Activated naive CD8-positive, alpha-beta T cell treated with anti-CD3 and anti-CD28 coated beads for 36 hours (primary cell): ENCODE measurements around the gene BTBD2. TPM values are rescaled to one million over a fixed set of nuclear protein-coding genes. Genes with fewer than 3 reads are reported as not detected.

ENCODE experiments used
- DNase-seq: peaks from one replicate; pipeline ENCODE4 v3.0.0; 2021
- H3K27ac Mint-ChIP-seq: one replicate; pipeline ENCODE4 v1.8.0; 2022; ENCODE audit warnings: mild to moderate bottlenecking, moderate library complexity, mixed read lengths
- H3K27me3 Mint-ChIP-seq: one replicate; pipeline ENCODE4 v1.8.0; 2022; ENCODE audit warnings: mild to moderate bottlenecking, mixed read lengths
- H3K36me3 Mint-ChIP-seq: one replicate; pipeline ENCODE4 v1.8.0; 2021; ENCODE audit warnings: mild to moderate bottlenecking, mixed read lengths
- H3K4me1 Mint-ChIP-seq: one replicate; pipeline ENCODE4 v1.8.0; 2021; ENCODE audit warnings: mixed read lengths
- H3K4me3 Mint-ChIP-seq: one replicate; pipeline ENCODE4 v1.8.0; 2022; ENCODE audit warnings: mild to moderate bottlenecking, moderate library complexity, mixed read lengths
- H3K9me3 Mint-ChIP-seq: one replicate; pipeline ENCODE4 v1.8.0; 2022; ENCODE audit warnings: mixed read lengths
- total RNA-seq, 2 experiments: library from RNA; stranded (reverse); gene quantifications; one replicate each; pipeline ENCODE4 v1.2.3, GENCODE V29; 2021

The BTBD2 gene
- total RNA-seq, 2 experiments from 2014 or later: 22.1 to 26.2 TPM

GRCh38 chr19:2046046-2046907, 30.8 kb upstream of the BTBD2 start:
- no peak for DNase-seq

GRCh38 chr19:2045501-2046045, 30.1 kb upstream of the BTBD2 start:
- DNase-seq: no peak

More at GRCh38 chr19:2046046-2046907, 30.8 kb upstream of the BTBD2 start:
- no peak overlapping the region for H3K4me3 Mint-ChIP-seq
- no peak overlapping the region for H3K27ac Mint-ChIP-seq
- H3K4me1 Mint-ChIP-seq: peaks cover 34% of the 10 kb centered on the region
- H3K9me3 Mint-ChIP-seq: no peaks in the 10 kb centered on the region
- no peaks in the 10 kb centered on the region for H3K27me3 Mint-ChIP-seq
- peaks cover 15% of the 10 kb centered on the region for H3K36me3 Mint-ChIP-seq

GRCh38 chr19:2044709-2045500, 29.4 kb upstream of the BTBD2 start:
- Mint-ChIP-seq H3K27ac (peak overlapping the region; percentile 66), H3K4me1 (peaks cover 36% of the 10 kb centered on the region), H3K4me3 (no peak overlapping the region), H3K27me3 (no peaks in the 10 kb centered on the region), H3K36me3 (peaks cover 17% of the 10 kb centered on the region), H3K9me3 (no peaks in the 10 kb centered on the region)
- no peak for DNase-seq

More at GRCh38 chr19:2045501-2046045, 30.1 kb upstream of the BTBD2 start:
- H3K4me3 Mint-ChIP-seq: no peak overlapping the region
- peaks cover 36% of the 10 kb centered on the region for H3K4me1 Mint-ChIP-seq
- H3K9me3 Mint-ChIP-seq: no peaks in the 10 kb centered on the region
- H3K27ac Mint-ChIP-seq: no peak overlapping the region
- no peaks in the 10 kb centered on the region for H3K27me3 Mint-ChIP-seq
- peaks cover 20% of the 10 kb centered on the region for H3K36me3 Mint-ChIP-seq

- Mint-ChIP-seq H3K27me3 (no peaks in the 10 kb centered on the region), H3K27ac (peak overlapping the region; percentile 86), H3K9me3 (no peaks in the 10 kb centered on the region), H3K4me3 (no peak overlapping the region), H3K4me1 (peaks cover 30% of the 10 kb centered on the region), H3K36me3 (peaks cover 14% of the 10 kb centered on the region)
- DNase-seq: no peak
Observed at GRCh38 chr19:2043961-2044708, 28.6 kb upstream of the BTBD2 start.

- DNase-seq: no peak
- H3K27me3 Mint-ChIP-seq: no peaks in the 10 kb centered on the region
- no peaks in the 10 kb centered on the region for H3K9me3 Mint-ChIP-seq
- H3K36me3 Mint-ChIP-seq: peaks cover 14% of the 10 kb centered on the region
- peak overlapping the region; percentile 74 for H3K4me3 Mint-ChIP-seq
- H3K4me1 Mint-ChIP-seq: peaks cover 25% of the 10 kb centered on the region
- peak overlapping the region; percentile 86 for H3K27ac Mint-ChIP-seq
Observed at GRCh38 chr19:2043251-2043641, 27.7 kb upstream of the BTBD2 start.

GRCh38 chr19:2042485-2043250, 27.2 kb upstream of the BTBD2 start:
- Mint-ChIP-seq H3K27me3 (no peaks in the 10 kb centered on the region), H3K4me3 (peak overlapping the region; percentile 74), H3K27ac (peak overlapping the region; percentile 86), H3K9me3 (no peaks in the 10 kb centered on the region), H3K4me1 (peaks cover 25% of the 10 kb centered on the region), H3K36me3 (peaks cover 18% of the 10 kb centered on the region)
- DNase-seq: no peak

- H3K27me3 Mint-ChIP-seq: no peaks in the 10 kb centered on the region
- peak; percentile 100 for DNase-seq
- H3K36me3 Mint-ChIP-seq: peaks cover 20% of the 10 kb centered on the region
- H3K4me3 Mint-ChIP-seq: peak overlapping the region; percentile 79
- no peaks in the 10 kb centered on the region for H3K9me3 Mint-ChIP-seq
- H3K27ac Mint-ChIP-seq: peak overlapping the region; percentile 94
- H3K4me1 Mint-ChIP-seq: peaks cover 19% of the 10 kb centered on the region
Observed at GRCh38 chr19:2041683-2042484, 26.4 kb upstream of the BTBD2 start.

- peak overlapping the region; percentile 94 for H3K27ac Mint-ChIP-seq
- peak overlapping the region; percentile 79 for H3K4me3 Mint-ChIP-seq
- no peaks in the 10 kb centered on the region for H3K27me3 Mint-ChIP-seq
- H3K9me3 Mint-ChIP-seq: no peaks in the 10 kb centered on the region
- no peak for DNase-seq
- peaks cover 18% of the 10 kb centered on the region for H3K4me1 Mint-ChIP-seq
- H3K36me3 Mint-ChIP-seq: peaks cover 20% of the 10 kb centered on the region
Observed at GRCh38 chr19:2041433-2041682, 25.8 kb upstream of the BTBD2 start.

- peaks cover 18% of the 10 kb centered on the region for H3K4me1 Mint-ChIP-seq
- H3K4me3 Mint-ChIP-seq: peak overlapping the region; percentile 79
- no peak for DNase-seq
- no peaks in the 10 kb centered on the region for H3K27me3 Mint-ChIP-seq
- H3K36me3 Mint-ChIP-seq: peaks cover 20% of the 10 kb centered on the region
- H3K9me3 Mint-ChIP-seq: no peaks in the 10 kb centered on the region
- peak overlapping the region; percentile 94 for H3K27ac Mint-ChIP-seq
Observed at GRCh38 chr19:2040647-2041432, 25.3 kb upstream of the BTBD2 start.

- Mint-ChIP-seq H3K4me3 (no peak overlapping the region), H3K27ac (no peak overlapping the region)
Observed at GRCh38 chr19:2039959-2040646, 24.6 kb upstream of the BTBD2 start.

GRCh38 chr19:2039089-2039958, 23.8 kb upstream of the BTBD2 start:
- H3K36me3 Mint-ChIP-seq: peaks cover 20% of the 10 kb centered on the region
- H3K9me3 Mint-ChIP-seq: no peaks in the 10 kb centered on the region
- peak overlapping the region; percentile 14 for H3K27ac Mint-ChIP-seq
- H3K27me3 Mint-ChIP-seq: no peaks in the 10 kb centered on the region
- DNase-seq: no peak
- peak overlapping the region; percentile 34 for H3K4me3 Mint-ChIP-seq
- peaks cover 21% of the 10 kb centered on the region for H3K4me1 Mint-ChIP-seq

More at GRCh38 chr19:2039959-2040646, 24.6 kb upstream of the BTBD2 start:
- Mint-ChIP-seq H3K36me3 (peaks cover 20% of the 10 kb centered on the region), H3K27me3 (no peaks in the 10 kb centered on the region), H3K9me3 (no peaks in the 10 kb centered on the region), H3K4me1 (peaks cover 20% of the 10 kb centered on the region)
- no peak for DNase-seq
